ENCODE measurements around the gene CPA4.
"Not testable (repeated sequence)": the region's sequence is repeated elsewhere in the genome, so short reads cannot be mapped to it uniquely, and the experiment has no call there.

Gene CPA4

GRCh38 chr7:130292682-130293257 is at the start of gene CPA4:
CPA4 (plus strand) TSS chr7:130293161; CDS start chr7:130293181, 20 bp downstream.
- H2AFZ ChIP-seq (ENCODE audit: low read length) = no peak within 1 kb of the TSS

DNA sequence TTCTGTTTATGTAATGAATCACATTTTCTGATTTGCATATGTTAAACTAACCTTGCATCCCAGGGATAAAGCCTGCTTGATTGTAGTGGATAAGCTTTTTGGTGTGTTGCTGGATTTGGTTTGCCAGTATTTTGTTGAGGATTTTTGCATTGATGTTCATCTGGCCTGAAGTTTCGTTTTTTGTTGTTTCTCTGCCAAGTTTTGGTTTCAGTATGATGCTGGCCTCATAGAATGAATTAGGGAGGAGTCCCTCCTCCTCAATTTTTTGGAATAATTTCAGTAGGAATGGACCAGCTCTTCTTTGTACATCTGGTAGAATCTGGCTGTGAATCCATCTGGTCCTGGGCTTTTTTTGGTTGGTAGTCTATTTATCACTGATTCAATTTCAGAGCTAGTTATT is 49.5 kb upstream of the CPA4 start:
- H3K27me3 ChIP-seq (replicated peaks; ENCODE audit: insufficient read depth, low read length); H3K9ac ChIP-seq (ENCODE audit: low read length); H3K9me2 ChIP-seq (replicated peaks; ENCODE audit: insufficient read depth, low read length); H3K36me3 ChIP-seq (replicated peaks; ENCODE audit: insufficient read depth, low read length); H3K27ac ChIP-seq (ENCODE audit: low read length); H3F3A ChIP-seq (ENCODE audit: insufficient read depth, low read length); H3K79me2 ChIP-seq (ENCODE audit: low read length); H4K20me1 ChIP-seq (ENCODE audit: insufficient read depth, low read length); H3K9me3 ChIP-seq (replicated peaks; ENCODE audit: insufficient read depth, low read length); H3K4me3 ChIP-seq (ENCODE audit: low read length): not testable (repeated sequence)
- Histone ChIP-seq H3K4me2 (ENCODE audit: low read depth, low read length) (peak overlapping the region; percentile 30; the same call in 1 of the 2 replicates), H3K4me1 (ENCODE audit: low read length) (peaks cover 10% of the 10 kb centered on the region), H2AFZ (ENCODE audit: low read length) (peak overlapping the region; percentile 13; the same call in 1 of the 2 replicates)
- DNase-seq = peak; percentile 67

More at GRCh38 chr7:130292682-130293257, at the start of gene CPA4:
- no peaks in the 10 kb centered on the region for H3K9me2 ChIP-seq (replicated peaks; ENCODE audit: insufficient read depth, low read length)
- no peaks in the 10 kb centered on the region for H3K36me3 ChIP-seq (replicated peaks; ENCODE audit: insufficient read depth, low read length)
- H3K4me2 ChIP-seq (ENCODE audit: low read depth, low read length) = no peak within 1 kb of the TSS
- H3K27me3 ChIP-seq (replicated peaks; ENCODE audit: insufficient read depth, low read length) = no peaks in the 10 kb centered on the region
- no peak for DNase-seq
- no peak within 1 kb of the TSS for H3K9ac ChIP-seq (ENCODE audit: low read length)
- H4K20me1 ChIP-seq (ENCODE audit: insufficient read depth, low read length) = no peaks in the 10 kb centered on the region
- no peaks in the 10 kb centered on the region for H3K79me2 ChIP-seq (ENCODE audit: low read length)
- no peaks in the 10 kb centered on the region for H3K9me3 ChIP-seq (replicated peaks; ENCODE audit: insufficient read depth, low read length)
- TF ChIP-seq EZH2 (optimal IDR thresholded peaks at IDR 0.05; ENCODE audit: low read depth, low read length) (no peak), EZH2phosphoT487 (IDR thresholded peaks at IDR 0.05; ENCODE audit: low read length) (no peak), CTCF (IDR thresholded peaks at IDR 0.05; ENCODE audit: low read length) (no peak)
- H3K4me3 ChIP-seq (ENCODE audit: low read length) = no peak within 1 kb of the TSS
- H3F3A ChIP-seq (ENCODE audit: insufficient read depth, low read length) = no peaks in the 10 kb centered on the region
- no peaks in the 10 kb centered on the region for H3K4me1 ChIP-seq (ENCODE audit: low read length)
- H3K27ac ChIP-seq (ENCODE audit: low read length) = no peak within 1 kb of the TSS

GRCh38 chr7:130246491-130246890 is 46.5 kb upstream of the CPA4 start:
- not testable (repeated sequence) for H2AFZ ChIP-seq (ENCODE audit: low read length); H3K4me2 ChIP-seq (ENCODE audit: low read depth, low read length)

DNA sequence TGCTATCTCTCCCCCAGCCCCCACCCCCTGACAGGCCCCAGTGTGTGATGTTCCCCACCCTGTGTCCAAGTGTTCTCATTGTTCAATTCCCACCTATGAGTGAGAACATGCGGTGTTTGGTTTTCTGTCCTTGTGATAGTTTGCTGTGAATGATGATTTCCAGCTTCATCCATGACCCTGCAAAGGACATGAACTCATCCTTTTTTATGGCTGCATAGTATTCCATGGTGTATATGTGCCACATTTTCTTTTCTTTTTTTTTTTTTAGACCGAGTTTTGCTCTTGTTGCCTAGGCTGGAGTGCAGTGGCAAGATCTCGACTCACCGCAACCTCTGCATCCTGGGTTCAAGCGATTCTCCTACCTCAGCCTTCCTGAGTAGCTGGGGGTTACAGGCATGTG is 44.1 kb upstream of the CPA4 start:
- H3K4me3 ChIP-seq (ENCODE audit: low read length); H3K9ac ChIP-seq (ENCODE audit: low read length); H3K4me1 ChIP-seq (ENCODE audit: low read length); H3K9me2 ChIP-seq (replicated peaks; ENCODE audit: insufficient read depth, low read length); H3K9me3 ChIP-seq (replicated peaks; ENCODE audit: insufficient read depth, low read length); H3K79me2 ChIP-seq (ENCODE audit: low read length); H3K36me3 ChIP-seq (replicated peaks; ENCODE audit: insufficient read depth, low read length); H3K4me2 ChIP-seq (ENCODE audit: low read depth, low read length); H2AFZ ChIP-seq (ENCODE audit: low read length); H3K27ac ChIP-seq (ENCODE audit: low read length); DNase-seq; H3K27me3 ChIP-seq (replicated peaks; ENCODE audit: insufficient read depth, low read length); H3F3A ChIP-seq (ENCODE audit: insufficient read depth, low read length); H4K20me1 ChIP-seq (ENCODE audit: insufficient read depth, low read length): not testable (repeated sequence)

More at GRCh38 chr7:130246491-130246890, 46.5 kb upstream of the CPA4 start:
- not testable (repeated sequence) for H3K79me2 ChIP-seq (ENCODE audit: low read length); H3K9me2 ChIP-seq (replicated peaks; ENCODE audit: insufficient read depth, low read length); H3K9ac ChIP-seq (ENCODE audit: low read length); H3K27me3 ChIP-seq (replicated peaks; ENCODE audit: insufficient read depth, low read length); H3F3A ChIP-seq (ENCODE audit: insufficient read depth, low read length); H3K27ac ChIP-seq (ENCODE audit: low read length); H3K36me3 ChIP-seq (replicated peaks; ENCODE audit: insufficient read depth, low read length); H3K9me3 ChIP-seq (replicated peaks; ENCODE audit: insufficient read depth, low read length); DNase-seq; H3K4me3 ChIP-seq (ENCODE audit: low read length); H4K20me1 ChIP-seq (ENCODE audit: insufficient read depth, low read length)
- peaks cover 10% of the 10 kb centered on the region for H3K4me1 ChIP-seq (ENCODE audit: low read length)

DNA sequence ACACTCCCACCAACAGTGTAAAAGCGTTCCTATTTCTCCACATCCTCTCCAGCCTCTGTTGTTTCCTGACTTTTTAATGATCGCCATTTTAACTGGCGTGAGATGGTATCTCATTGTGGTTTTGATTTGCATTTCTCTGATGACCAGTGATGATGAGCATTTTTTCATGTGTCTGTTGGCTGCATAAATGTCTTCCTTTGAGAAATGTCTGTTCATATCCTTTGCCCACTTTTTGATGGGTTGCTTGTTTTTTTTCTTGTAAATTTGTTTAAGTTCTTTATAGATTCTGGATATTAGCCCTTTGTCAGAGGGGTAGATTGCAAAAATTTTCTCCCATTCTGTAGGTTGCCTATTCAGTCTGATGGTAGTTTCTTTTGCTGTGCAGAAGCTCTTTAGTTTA is 43.3 kb upstream of the CPA4 start:
- not testable (repeated sequence) for H3K27ac ChIP-seq (ENCODE audit: low read length); DNase-seq; H3K79me2 ChIP-seq (ENCODE audit: low read length); H3K9me2 ChIP-seq (replicated peaks; ENCODE audit: insufficient read depth, low read length); H2AFZ ChIP-seq (ENCODE audit: low read length); H4K20me1 ChIP-seq (ENCODE audit: insufficient read depth, low read length); H3K9me3 ChIP-seq (replicated peaks; ENCODE audit: insufficient read depth, low read length); H3K4me1 ChIP-seq (ENCODE audit: low read length); H3K4me2 ChIP-seq (ENCODE audit: low read depth, low read length); H3K36me3 ChIP-seq (replicated peaks; ENCODE audit: insufficient read depth, low read length); H3K4me3 ChIP-seq (ENCODE audit: low read length); H3K9ac ChIP-seq (ENCODE audit: low read length); H3K27me3 ChIP-seq (replicated peaks; ENCODE audit: insufficient read depth, low read length); H3F3A ChIP-seq (ENCODE audit: insufficient read depth, low read length)

All from MM.1S (cell line).